NCI-H2107 (cell line): ENCODE results near the gene CTIF.

ENCODE experiments used
- DNase-seq: peaks from one replicate; lab custom pipeline; 2025; lab: John Stamatoyannopoulos, UW

Gene CTIF

GRCh38 chr18:48790226-48790863 lies 251.5 kb downstream of the CTIF start:
- no peak for DNase-seq

- DNase-seq = no peak
These were observed 252.2 kb downstream of the CTIF start for GRCh38 chr18:48790869-48791635.

- DNase-seq = no peak
These were observed 252.8 kb downstream of the CTIF start for GRCh38 chr18:48791636-48792105.

GRCh38 chr18:48792141-48792540 lies 253.3 kb downstream of the CTIF start:
- DNase-seq = no peak

- no peak for DNase-seq
These were observed 254.0 kb downstream of the CTIF start for GRCh38 chr18:48792611-48793380.

- DNase-seq = no peak
These were observed 255.6 kb downstream of the CTIF start for GRCh38 chr18:48794251-48794970.

GRCh38 chr18:48795696-48796095 lies 256.9 kb downstream of the CTIF start:
- DNase-seq = no peak

- no peak for DNase-seq
These were observed 257.8 kb downstream of the CTIF start for GRCh38 chr18:48796491-48797205.

GRCh38 chr18:48797841-48798255 lies 259.0 kb downstream of the CTIF start:
- DNase-seq = no peak

GRCh38 chr18:48798334-48799245 lies 259.8 kb downstream of the CTIF start:
- no peak for DNase-seq

GRCh38 chr18:48799724-48800315 lies 261.0 kb downstream of the CTIF start:
- DNase-seq = no peak

GRCh38 chr18:48800466-48800865 lies 261.6 kb downstream of the CTIF start:
- DNase-seq = no peak

GRCh38 chr18:48800876-48801727 lies 262.3 kb downstream of the CTIF start:
- DNase-seq = no peak

- no peak for DNase-seq
These were observed 263.1 kb downstream of the CTIF start for GRCh38 chr18:48801728-48802542.

- peak; percentile 65 for DNase-seq
These were observed 263.9 kb downstream of the CTIF start for GRCh38 chr18:48802543-48803290.

- no peak for DNase-seq
These were observed 264.7 kb downstream of the CTIF start for GRCh38 chr18:48803518-48803917.
